Neural progenitor cell (in vitro differentiated cells): Measurements from ENCODE around the gene CD14.

Source experiments
- CTCF ChIP-seq: fragments of 200-600 bp; sonication (generic); IDR thresholded peaks from 2 replicates; pipeline ENCODE4 v1.5.1; 2017; ENCODE audit warnings: antibody characterized with exemption, mild to moderate bottlenecking
- EZH2phosphoT487 ChIP-seq: fragments of 200-600 bp; sonication (generic); IDR thresholded peaks from 2 replicates; pipeline ENCODE4 v1.6.1; 2017; ENCODE audit warnings: antibody characterized with exemption

- TF ChIP-seq CTCF (no peak), EZH2phosphoT487 (no peak)
These were observed 38.6 kb upstream of the CD14 start for GRCh38 chr5:140671472-140672125.
